ENCODE measurements around the gene MAP4K2. TPM values are rescaled to one million over a fixed set of nuclear protein-coding genes. Genes with fewer than 3 reads are reported as not detected.

Gene MAP4K2
- polyA plus RNA-seq, 3 donors = 9.9 to 38.0 (median 12.6) TPM

- Mint-ChIP-seq H3K4me1 (peaks cover 43% of the 10 kb centered on the region), H3K27ac (no peak overlapping the region), H3K9me3 (no peaks in the 10 kb centered on the region), H3K36me3 (peaks cover 85 to 96% of the 10 kb centered on the region in 2 donors), H3K27me3 (ENCODE audit: low read depth in 3 of 3) (peaks cover 0 to 3% (median 3%) of the 10 kb centered on the region in 3 donors), H3K4me3 (no peak overlapping the region)
- no peak overlapping the region for H3K4me2 ChIP-seq (replicated peaks; ENCODE audit: extremely low read depth, low read length, poor library complexity, severe bottlenecking)
- no peak overlapping the region for H3K9ac ChIP-seq (ENCODE audit: insufficient read depth, low read length, poor library complexity, severe bottlenecking)
- H3K4me1 ChIP-seq (ENCODE audit: control insufficient read depth in 1 of 2, insufficient read depth in 2 of 2, low read length in 2 of 2) = peaks cover 7 to 36% of the 10 kb centered on the region in 2 donors
- intact Hi-C loops (cut with micrococcal nuclease) = no loop called here
- DNase-seq = no peak
- H3K4me3 ChIP-seq (replicated peaks in 1 of 3; ENCODE audit: low read depth in 2 of 3, low read length in 3 of 3) = no peak overlapping the region
- H3K36me3 ChIP-seq (replicated peaks in 1 of 2; ENCODE audit: control insufficient read depth in 1 of 2, insufficient read depth in 2 of 2, low read length in 2 of 2) = peaks cover 94 to 98% of the 10 kb centered on the region in 2 donors
- no peak for TF ChIP-seq CTCF (IDR thresholded peaks at IDR 0.05)
- peaks cover 99% of the 10 kb centered on the region for H4K20me1 ChIP-seq (ENCODE audit: insufficient read depth, low read length)
- no peak overlapping the region for H2AFZ ChIP-seq (ENCODE audit: insufficient read depth, low read depth, low read length, poor library complexity, severe bottlenecking)
- no peaks in the 10 kb centered on the region for H3K9me3 ChIP-seq (replicated peaks in 1 of 2; ENCODE audit: control insufficient read depth in 1 of 2, insufficient read depth in 1 of 2, low read length in 2 of 2)
- WGBS (ENCODE audit: insufficient coverage) = 100% methylated on average over 1 of the region's 11 CpGs
- H3K27ac ChIP-seq (ENCODE audit: low read depth in 1 of 2, low read length in 2 of 2) = peak overlapping the region in 1 of 2 donors; percentile 12
- peaks cover 63% of the 10 kb centered on the region for H3K79me2 ChIP-seq (ENCODE audit: insufficient read depth, low read length)
- no peaks in the 10 kb centered on the region for H3K27me3 ChIP-seq (ENCODE audit: control insufficient read depth in 2 of 2, insufficient read depth in 2 of 2, low read length in 2 of 2)
Observed at GRCh38 chr11:64766881-64767280, 36.1 kb downstream of the MAP4K2 start.

GRCh38 chr11:64765851-64766665 lies 37.0 kb downstream of the MAP4K2 start:
- Histone ChIP-seq H3K9ac (ENCODE audit: insufficient read depth, low read length, poor library complexity, severe bottlenecking) (no peak overlapping the region), H3K36me3 (replicated peaks in 1 of 2; ENCODE audit: control insufficient read depth in 1 of 2, insufficient read depth in 2 of 2, low read length in 2 of 2) (peaks cover 86 to 91% of the 10 kb centered on the region in 2 donors), H3K9me3 (replicated peaks in 1 of 2; ENCODE audit: control insufficient read depth in 1 of 2, insufficient read depth in 1 of 2, low read length in 2 of 2) (no peaks in the 10 kb centered on the region), H3K4me1 (ENCODE audit: control insufficient read depth in 1 of 2, insufficient read depth in 2 of 2, low read length in 2 of 2) (peaks cover 0 to 27% of the 10 kb centered on the region in 2 donors), H3K4me3 (replicated peaks in 1 of 3; ENCODE audit: low read depth in 2 of 3, low read length in 3 of 3) (no peak overlapping the region), H3K79me2 (ENCODE audit: insufficient read depth, low read length) (peaks cover 55% of the 10 kb centered on the region), H3K27me3 (ENCODE audit: control insufficient read depth in 2 of 2, insufficient read depth in 2 of 2, low read length in 2 of 2) (no peaks in the 10 kb centered on the region), H4K20me1 (ENCODE audit: insufficient read depth, low read length) (peaks cover 93% of the 10 kb centered on the region), H2AFZ (ENCODE audit: insufficient read depth, low read depth, low read length, poor library complexity, severe bottlenecking) (no peak overlapping the region), H3K27ac (ENCODE audit: low read depth in 1 of 2, low read length in 2 of 2) (no peak overlapping the region), H3K4me2 (replicated peaks; ENCODE audit: extremely low read depth, low read length, poor library complexity, severe bottlenecking) (no peak overlapping the region)
- Mint-ChIP-seq H3K9me3 (no peaks in the 10 kb centered on the region), H3K27ac (peak overlapping the region in 1 of 7 donors; percentile 22), H3K36me3 (peaks cover 78 to 92% of the 10 kb centered on the region in 2 donors), H3K4me3 (no peak overlapping the region), H3K4me1 (peaks cover 38% of the 10 kb centered on the region), H3K27me3 (ENCODE audit: low read depth in 3 of 3) (peaks cover 0 to 5% (median 3%) of the 10 kb centered on the region in 3 donors)
- 94% methylated on average over 21 of the region's 42 CpGs for WGBS (ENCODE audit: insufficient coverage)
- DNase-seq = no peak
- no peak for TF ChIP-seq CTCF (IDR thresholded peaks at IDR 0.05)
- intact Hi-C loops (cut with micrococcal nuclease) = no loop called here

Data from CD14-positive monocyte (primary cell).